Thyroid gland (tissue), 4 donors: ENCODE measurements around the gene RASA3.

Experiments used
- CTCF ChIP-seq, 6 experiments: fragments of 200-600 bp in 3 of 6; fragments of 450-650 bp in 3 of 6; sonication (generic) in 3 of 6; IDR thresholded peaks; one replicate each; pipeline ENCODE4 v1.5.1; 2016 to 2019; ENCODE audit warnings: antibody characterized with exemption in 6 of 6, mild to moderate bottlenecking in 2 of 6, inconsistent platforms in 1 of 6, moderate library complexity in 1 of 6
- POLR2A ChIP-seq, 2 donors: fragments of 450-650 bp; IDR thresholded peaks; one replicate each; pipeline ENCODE4 v1.6.1; 2017; ENCODE audit warnings: antibody characterized with exemption in 2 of 2, mild to moderate bottlenecking in 2 of 2, moderate library complexity in 1 of 2

GRCh38 chr13:113945857-113946408 lies 186.5 kb downstream of the RASA3 start:
- TF ChIP-seq CTCF (IDR thresholded peaks at IDR 0.05), result no peak
- TF ChIP-seq POLR2A (IDR thresholded peaks at IDR 0.05), result no peak
